Dermis blood vessel endothelial cell (primary cell): ENCODE data around the gene DNM2. TPM values are rescaled to one million over a fixed set of nuclear protein-coding genes. Genes with fewer than 3 reads are reported as not detected.
A peak's percentile ranks its signal among the peaks of the same experiment; 100 is the strongest.
"Not testable (repeated sequence)": the region's sequence is repeated elsewhere in the genome, so short reads cannot be mapped to it uniquely, and the experiment has no call there.

ENCODE experiments used
- DNase-seq: peaks from one replicate; pipeline ENCODE4 v3.0.0; 2010
- total RNA-seq: library from RNA; depleted of rRNA; stranded (reverse); fragments of >200 nt; gene quantifications from 2 replicates; pipeline ENCODE4 v1.2.3, GENCODE V29; 2014

Gene DNM2
- total RNA-seq, 1 donor from 2014 or later, result 118 TPM

DNA sequence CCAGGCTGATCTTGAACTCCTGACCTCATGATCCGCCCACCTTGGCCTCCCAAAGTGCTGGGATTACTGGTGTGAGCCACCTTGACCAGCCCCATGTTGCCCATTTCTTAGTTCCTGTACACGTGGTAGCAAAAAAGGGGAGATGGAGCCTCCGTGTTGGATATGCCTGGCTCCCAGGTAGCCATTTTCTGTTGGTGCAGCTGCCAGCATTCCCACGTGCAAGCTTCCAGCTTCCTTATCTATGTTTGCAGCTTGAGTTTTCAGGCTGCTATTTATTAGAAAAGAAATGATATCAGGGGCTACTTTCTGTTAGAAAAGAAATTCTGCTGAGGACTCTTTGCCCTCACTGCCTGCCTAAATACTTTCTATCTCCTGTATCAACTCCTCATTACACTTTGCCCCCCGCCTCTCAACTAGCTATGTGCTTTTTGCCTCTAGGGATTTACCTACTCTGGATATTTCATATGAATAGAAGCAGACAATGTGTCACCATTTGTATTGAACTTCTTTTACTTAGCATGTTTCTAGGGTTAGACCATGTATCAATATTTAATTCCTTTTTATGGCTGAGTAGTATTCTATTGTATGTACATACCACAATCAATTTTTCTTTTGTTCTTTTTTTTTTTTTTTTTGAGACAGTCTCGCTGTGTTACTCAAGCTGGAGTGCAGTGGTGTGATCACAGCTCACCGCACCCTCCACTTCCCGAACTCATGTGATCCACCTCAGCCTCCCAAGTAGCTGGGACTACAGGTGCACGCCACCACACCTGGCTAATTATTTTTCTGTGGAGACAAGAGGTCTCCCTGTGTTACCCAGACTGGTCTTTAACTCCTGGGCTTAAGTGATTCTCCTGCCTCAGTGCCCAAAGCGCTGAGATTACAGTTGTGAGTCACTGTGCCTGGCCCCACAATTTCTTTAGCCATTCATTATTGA, 121.5 kb downstream of the DNM2 start:
- DNase-seq, result no peak

DNA sequence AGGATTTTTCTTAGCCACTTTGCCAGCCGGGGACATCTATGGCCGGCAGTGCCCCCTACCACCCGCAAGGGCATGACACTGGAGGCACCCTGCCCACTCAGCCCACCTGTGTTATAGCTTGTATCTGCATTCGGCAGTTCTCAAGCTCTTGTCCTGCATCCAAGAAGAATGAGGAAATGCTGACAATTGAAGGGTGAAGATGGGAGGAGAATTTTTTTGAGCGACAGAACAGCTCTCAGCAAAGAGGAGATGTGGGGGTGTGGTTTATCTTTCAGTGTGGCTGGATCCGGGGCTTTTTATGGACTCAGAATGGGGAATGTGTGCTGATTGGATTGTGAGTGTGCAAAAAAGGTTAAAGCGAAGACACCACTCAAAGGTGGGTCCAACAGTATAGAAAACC, 124.9 kb downstream of the DNM2 start:
- no peak for DNase-seq

DNA sequence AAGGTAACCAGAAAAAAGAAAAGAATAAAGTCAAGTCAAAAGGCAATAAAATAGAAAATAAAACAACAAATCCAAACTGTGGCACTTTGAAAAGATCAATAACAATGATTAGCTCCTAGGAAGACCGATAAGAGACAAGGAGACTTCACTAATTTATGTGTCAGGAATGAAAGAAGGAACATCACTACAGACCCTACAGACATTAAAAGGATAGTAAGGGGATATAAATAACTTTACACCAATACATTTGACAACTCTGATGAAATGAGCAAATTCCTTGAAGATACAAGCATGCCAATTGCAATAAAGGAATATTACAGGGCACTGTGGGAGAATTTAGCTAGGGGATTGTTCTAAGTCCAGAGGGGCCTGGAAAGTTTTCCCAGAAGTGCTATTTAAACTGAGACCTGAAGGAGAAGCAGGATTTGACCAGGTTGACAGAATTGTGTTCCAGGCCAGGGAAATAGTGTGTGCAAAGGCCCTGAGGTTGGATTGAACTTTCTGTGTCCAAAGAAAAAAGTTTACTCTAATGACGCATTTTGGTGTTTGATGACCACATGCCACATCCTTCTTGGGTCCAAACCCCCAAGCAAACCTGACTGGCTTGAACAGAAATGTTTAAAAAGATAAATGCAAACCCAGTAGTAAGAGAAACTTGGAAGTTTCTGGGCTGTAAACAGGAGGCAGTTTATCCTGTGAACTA, 128.8 kb downstream of the DNM2 start:
- no peak for DNase-seq

DNA sequence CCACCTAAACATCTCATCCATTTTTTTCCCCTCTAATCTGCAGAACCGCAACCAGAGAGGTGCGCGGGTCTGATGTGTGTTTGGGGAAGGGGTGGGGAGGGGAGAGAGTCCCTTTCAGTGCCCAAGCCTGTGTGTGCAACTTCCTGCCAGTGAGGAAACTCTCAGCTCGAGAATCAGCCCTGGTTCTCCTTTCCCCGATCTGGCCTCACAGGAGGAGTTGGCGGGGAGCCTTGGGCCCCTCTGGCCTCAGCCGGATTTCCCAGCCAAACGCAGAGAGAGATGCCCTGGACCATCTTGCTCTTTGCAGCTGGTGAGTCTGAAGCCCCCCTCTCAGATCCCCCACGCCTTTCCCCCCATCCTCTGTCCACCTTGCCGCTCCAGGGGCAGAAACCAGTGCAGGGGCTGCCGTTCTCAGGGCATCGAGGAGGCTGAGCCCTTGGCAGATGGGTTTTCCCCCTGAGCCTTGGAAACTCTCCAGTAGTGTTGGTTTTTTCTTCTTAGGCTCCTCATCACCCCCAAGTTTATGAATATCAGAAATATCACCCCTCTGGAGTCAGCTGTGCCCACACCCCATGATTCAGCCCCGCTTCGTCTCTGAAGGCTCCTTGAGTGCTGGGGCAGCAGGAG, 130.5 kb downstream of the DNM2 start, which contains the start of gene C19orf38:
Gene C19orf38, plus strand, starts transcription at position 186 of the 627 bp plus-strand sequence. Its CDS starts 94 bp downstream, at position 280.
- DNase-seq, result no peak

DNA sequence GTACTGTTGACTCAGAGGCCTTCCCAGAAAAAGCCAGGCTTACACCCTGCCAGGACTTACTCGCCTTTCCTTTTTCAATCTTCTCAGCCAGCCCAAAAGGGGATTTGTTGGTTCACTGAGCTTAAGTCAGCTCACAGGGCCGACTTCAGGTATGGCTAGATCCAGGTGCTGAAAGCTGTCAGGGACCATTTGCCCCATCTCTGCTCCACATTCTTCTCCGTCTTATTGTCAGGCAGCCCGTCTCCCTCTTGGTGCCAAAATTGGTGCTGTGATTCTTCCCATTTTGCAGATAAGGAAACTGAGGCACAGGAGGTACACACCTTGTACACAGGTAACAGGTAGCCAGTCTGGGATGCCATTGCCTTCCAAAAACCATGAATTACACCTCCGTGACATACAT, 132.8 kb downstream of the DNM2 start:
- DNase-seq, result no peak

DNA sequence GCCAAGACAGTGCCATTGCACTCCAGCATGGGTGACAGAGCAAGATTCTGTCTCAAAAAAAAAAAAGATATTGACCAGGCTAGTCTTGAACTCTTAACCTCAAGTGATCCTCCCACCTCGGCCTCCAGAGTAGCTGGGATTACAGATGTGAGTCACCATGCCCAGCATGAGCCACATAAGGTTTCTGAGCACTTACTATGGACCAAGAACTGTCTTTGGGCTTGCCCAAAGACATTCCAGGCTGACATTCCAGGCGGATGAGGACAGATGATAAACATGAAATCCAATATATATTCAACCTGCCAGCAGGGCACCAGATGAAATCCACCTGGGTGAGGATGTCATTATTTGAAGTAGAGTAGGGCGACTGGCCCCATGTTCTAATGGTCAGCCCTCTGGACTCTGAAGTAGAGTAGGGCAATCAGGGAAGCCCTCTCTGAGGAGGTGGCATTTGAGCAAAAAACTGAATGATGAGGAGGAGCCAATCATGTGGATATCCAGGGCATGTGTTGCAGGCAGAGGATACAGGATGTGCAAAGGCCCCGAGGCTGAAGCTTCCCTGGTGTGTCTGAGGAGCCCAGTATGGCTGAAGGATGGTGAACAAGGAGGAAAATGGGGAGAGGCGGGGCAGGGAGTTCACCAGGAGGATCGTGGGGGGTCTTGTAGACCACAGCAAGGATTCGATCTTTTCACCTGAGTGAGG, 134.4 kb downstream of the DNM2 start:
- DNase-seq, result no peak

DNA sequence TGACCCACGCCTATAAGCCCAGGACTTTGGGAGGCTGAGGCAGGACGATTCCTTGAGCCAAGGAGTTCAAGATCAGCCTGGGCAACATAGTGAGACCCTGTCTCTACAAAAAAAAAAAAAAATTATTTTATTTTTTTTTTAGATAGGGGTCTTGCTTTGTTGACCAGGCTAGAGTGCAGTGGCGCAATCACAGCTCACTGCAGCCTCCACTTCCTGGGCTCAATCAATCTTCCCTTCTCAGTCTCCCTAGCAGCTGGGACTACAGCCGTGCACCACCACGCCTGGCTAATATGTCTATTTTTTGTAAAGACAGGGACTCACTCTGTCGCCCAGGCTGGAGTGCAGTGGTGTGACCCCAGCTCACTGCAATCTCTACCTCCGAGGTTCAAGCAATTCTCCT, 135.1 kb downstream of the DNM2 start:
- no peak for DNase-seq

DNA sequence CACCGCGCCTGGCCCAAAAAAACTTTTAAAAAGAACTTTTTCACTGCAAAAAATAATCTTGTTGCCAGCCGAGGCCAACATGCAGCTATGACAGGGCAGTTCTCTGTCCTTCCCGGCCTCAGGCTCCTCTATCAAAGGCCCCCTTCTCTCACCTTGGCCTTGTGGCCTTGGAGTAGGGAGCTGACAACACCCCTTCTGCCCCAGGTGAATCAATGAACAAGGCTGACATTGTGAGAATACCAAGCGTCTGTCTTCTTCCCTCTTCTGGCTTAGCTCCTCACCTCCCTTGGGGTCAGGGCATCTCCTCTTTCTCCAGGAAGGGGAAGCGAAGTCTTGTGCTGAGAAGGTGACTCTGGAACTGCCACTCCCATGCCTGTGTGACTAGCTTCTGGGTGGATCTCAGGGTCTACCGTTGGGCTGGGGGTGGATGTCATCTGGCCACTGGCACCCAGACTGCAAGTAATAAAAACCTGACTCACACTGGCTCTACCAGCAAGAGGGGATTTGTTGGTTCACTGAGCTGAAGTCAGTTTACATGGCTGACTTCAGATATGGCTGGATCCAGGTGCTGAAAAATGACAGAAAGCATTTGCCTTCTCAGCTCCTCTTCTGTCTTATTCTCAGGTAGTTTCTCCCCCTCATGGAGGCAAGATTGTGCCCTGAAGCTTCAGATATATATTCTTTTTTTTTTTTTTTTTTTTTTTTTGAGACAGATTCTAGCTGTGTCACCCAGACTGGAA, 136.6 kb downstream of the DNM2 start:
- no peak for DNase-seq

DNA sequence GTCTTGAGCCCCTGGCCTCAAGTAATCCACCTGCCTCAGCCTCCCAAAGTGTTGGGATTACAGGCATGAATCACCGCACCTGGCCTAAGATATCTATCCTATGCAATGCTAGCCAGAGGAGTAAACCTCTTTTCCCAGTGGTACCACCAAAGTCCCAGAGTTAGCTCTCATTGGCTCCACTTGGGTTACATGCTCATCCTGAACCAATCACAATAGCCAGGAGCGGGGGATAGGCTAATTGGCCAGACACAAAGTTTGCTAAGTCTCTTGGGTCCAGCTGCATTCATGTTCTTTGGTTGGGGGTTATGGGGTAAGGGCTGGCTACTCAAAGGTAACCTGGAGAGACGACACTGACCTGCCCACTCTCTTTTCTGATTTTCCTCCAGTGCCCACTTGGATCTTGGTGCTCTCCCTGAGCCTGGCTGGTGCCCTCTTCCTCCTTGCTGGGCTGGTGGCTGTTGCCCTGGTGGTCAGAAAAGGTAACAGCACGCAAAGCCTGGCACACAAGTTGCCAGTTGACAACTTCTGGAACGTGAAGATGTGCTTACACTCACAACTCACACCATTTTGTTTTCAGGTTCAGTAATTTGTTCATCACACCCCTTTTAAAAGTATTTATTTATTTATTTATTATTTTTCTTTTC, 138.1 kb downstream of the DNM2 start:
- peak; percentile 58 for DNase-seq

DNA sequence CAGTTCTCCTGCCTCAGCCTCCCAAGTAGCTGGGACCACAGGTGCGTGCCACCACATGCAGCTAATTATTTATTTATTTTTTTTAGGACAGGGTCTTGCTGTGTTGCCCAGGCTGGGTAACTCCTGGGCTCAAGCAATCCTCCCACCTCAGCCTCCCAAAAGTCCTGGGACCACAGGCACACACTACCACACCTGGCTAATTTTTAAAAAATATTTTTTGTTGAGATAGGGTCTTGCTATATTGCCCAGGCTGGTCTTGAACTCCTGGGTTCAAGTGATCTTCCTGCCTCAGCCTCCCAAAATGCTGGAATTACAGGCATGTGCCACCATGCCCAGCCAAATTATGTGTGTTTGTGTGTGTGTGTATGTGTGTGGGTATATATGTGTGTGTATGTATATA, 139.0 kb downstream of the DNM2 start:
- not testable (repeated sequence) for DNase-seq

DNA sequence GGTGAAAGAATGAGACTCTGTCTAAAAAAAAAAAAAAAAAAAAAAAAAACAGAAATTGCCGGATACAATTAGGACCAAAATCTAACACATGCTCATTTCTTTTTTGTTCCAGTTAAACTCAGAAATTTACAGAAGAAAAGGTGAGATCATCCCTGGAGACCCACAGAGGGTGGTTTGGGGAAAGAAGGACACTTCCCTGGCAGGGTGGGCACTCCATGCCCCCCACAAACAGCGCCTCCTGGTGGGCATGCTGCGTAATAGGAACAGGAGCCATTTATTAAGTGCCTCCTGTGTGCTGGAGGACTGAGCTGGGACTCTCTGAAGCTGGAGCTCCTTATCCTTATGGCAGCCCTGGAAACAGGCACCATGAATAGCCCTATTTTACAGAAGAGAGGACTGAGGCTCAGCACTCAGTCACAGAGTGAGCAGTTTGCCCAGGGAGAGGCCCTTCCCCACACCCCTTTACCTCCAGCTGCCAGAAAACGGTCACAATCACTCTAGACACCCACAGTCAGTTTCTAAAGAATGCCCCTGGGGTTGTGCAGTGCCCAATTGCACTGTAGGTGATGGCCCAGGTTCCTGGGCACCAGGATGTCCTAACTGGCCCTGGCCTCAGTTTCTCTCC, 140.4 kb downstream of the DNM2 start:
- DNase-seq, result peak; percentile 62

DNA sequence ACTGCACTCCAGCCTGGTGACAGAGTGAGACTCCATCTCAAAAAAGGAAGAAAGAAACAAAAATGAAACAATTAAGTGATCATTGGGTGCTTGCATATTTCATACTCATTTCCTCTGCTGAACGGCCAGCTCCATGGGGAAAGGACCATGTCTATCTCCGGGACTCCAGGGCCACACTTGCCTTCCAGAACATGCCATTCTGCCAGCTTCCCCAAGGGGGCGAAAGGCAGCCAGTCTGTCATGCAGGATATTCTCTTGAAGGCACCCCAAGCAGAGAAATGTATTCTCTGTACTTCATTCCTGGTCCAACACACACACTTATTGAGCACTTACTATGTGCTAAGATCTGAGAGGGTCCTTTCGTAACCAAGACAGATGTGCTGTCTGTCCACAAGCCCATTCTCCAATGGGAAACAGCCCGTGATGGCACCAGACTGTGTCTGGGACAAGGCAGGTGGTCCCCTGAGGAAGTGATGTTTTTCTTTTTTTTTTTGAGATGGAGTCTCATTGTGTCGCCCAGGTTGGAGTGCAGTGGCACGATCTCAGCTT, 143.3 kb downstream of the DNM2 start:
- DNase-seq, result peak; percentile 70

DNA sequence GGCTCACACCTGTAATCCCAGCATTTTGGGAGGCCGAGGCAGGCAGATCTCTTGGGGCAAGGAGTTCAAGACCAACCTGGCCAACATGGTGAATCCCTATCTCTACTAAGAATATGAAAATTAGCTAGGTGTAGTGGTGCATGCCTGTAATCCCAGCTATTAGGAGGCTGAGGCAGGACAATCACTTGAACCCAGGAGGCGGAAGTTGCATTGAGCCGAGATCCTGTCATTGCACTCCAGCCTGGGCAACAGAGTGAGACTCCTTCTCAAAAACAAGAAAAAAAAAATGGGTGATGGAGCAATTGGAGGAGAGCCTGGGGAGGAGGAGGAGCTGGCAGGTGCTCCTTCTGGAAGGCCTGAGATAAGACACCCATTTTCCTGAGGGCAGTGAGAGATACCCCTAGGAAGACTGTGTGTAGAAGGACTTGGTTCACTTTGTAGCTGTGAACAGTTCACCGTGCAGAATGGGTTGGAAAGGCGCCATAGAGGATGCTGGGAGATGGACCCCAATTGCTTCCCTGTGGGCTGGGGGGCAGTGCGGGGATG, 144.8 kb downstream of the DNM2 start:
- no peak for DNase-seq

DNA sequence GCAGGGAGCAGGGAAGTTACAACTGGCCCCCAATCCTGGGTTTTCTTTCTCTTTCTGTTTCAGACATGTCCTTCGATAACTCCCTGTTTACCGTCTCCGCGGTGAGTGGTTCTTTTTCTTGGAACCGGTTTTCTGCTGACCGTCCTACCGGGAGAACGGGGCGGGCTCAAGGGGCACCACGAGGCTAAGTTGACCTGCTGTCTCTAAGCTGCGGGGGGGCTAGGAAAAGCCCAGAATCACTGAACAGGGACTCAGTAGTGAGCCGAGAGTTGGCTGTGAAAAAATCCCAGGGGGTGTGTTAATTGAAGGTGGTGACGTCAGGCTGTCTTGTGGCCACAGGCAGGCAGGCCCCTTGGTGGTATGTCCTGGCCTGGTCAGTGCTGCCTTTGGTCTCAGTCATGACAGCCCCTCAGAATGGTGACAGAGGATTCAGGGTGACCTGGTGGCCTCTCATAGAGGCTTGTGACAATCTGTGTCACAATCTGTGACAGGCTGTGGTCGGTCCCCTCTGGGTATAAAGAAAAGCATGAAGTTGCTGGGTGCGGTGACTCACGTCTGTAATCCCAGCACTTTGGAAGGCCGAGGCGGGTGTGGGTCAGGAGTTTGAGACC, 145.3 kb downstream of the DNM2 start:
- no peak for DNase-seq

DNA sequence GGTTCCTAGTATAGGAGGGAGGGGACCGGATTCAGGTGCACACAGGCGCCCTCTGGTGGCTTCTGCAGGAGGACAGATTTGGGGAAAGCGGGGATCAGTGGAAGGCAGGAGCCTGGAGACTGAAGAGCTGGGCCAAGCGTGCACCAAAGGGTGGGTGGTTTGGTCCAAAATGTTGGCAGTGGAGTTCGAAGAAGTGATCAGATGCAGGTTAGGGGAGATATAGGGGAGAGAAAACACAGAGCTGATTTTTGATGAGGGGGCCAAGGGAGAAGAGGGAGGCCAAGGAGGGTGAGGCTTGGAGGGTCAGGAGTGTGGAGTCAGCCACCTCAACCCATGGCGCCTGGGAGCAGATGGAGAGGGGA, 146.6 kb downstream of the DNM2 start:
- peak; percentile 86 for DNase-seq

DNA sequence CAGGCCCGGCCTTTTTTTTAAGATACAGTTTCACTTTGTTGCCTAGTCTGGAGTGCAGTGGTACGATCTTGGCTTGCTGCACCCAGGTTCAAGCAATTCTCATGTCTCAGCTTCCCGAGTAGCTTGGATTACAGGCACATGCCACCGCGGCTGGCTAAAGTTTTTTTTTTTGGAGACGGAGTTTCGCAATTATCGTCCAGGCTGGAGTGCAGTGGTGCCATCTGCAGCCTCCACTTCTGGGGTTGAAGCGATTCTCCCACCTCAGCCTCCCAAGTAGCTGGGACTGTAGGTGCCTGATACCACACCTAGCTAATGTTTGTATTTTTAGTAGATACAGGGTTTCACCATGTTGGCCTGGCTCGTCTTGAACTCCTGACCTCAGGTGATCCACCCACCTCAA, 148.6 kb downstream of the DNM2 start:
- DNase-seq, result no peak

DNA sequence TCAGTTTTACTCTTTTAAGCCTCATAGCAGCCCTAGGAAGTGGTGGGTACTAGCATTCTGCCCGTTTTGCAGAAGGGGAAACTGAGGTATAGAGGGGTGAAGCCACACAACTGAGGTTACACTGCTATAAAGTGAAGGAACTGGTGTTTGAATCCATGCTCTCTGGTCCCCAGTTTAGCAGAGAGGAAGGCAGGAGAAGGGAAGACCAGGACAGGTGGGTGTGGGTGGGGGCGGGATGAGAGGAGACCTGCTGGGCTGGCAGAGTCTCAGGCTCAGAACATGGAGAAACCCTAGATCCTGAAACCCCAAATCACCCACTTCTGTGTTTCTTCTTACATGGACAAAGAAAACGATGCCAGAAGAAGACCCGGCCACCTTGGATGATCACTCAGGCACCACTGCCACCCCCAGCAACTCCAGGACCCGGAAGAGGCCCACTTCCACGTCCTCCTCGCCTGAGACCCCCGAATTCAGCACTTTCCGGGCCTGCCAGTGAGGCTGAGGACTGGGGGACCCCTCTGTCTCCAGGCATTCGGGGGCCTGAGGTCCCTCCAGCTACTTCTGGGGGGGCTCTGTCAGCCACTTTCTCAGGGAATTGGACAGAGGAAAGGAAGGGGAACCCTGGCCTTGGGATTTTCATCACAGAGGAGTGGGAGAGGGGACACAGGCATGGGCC, 151.1 kb downstream of the DNM2 start:
- DNase-seq, result no peak

DNA sequence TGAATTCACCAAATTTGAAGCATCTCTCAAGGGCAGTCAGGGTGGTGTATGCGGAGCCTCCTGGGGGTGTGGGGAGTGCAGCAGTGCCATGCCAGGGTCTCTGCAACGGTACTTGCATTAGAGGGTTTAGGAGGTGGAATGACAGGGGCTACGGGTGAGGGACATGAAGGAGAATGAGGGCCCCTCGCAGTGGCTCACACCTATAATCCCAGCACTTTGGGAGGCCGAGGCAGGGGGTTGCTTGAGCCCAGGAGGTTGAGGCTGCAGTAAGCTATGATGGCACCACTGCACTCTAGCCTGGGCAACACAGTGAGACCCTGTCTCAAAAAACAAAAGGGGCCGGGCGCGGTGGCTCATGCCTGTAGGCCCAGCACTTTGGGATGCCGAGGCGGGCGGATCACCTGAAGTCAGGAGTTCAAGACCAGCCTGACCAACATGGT, 152.0 kb downstream of the DNM2 start:
- not testable (repeated sequence) for DNase-seq

DNA sequence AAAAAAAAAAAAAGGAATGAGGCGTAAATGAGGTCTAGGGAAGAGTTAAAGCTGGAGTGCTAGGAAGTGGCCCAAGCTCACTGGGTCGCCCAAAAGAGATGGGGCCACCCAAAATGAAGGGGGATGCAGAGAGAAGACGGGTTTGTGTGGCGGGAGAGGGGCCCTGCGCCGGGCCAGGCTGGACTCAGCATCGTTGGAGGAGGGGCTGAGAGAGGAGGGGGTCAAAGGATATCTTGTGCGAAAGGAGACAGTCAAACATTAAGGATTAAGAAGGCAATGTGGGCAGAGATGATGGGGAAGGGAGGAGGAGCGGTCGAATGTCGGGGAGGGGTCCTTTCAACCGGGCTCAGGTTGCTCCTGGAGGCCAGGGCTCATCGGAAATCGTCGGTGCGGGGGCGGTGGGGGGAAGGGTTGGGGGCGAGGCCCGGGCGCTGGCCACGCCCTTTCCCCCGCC, 152.6 kb downstream of the DNM2 start:
- no peak for DNase-seq
